OCI-LY7 (cell line): ENCODE measurements around the gene GALNTL6.

Experiments used
- CTCF ChIP-seq: fragments of 200-600 bp; sonication (generic); conservative IDR thresholded peaks from 2 replicates; pipeline ENCODE4 v1.5.1; 2014; ENCODE audit warnings: mild to moderate bottlenecking, antibody characterized with exemption, low read length, moderate library complexity, mixed read lengths
- EZH2phosphoT487 ChIP-seq: fragments of 200-600 bp; sonication (generic); IDR thresholded peaks from 2 replicates; pipeline ENCODE4 v1.6.1; 2018; ENCODE audit warnings: low read depth, borderline replicate concordance, mild to moderate bottlenecking, mixed run types, antibody characterized with exemption, low read length, moderate library complexity, mixed read lengths

- TF ChIP-seq CTCF (no peak), EZH2phosphoT487 (no peak)
These were observed 564.4 kb downstream of the GALNTL6 start for GRCh38 chr4:172377486-172378140.
